Sigmoid colon (tissue), 7 donors: ENCODE measurements around the gene GRAMD4. TPM values are rescaled to one million over a fixed set of nuclear protein-coding genes. Genes with fewer than 3 reads are reported as not detected.
"Not testable (repeated sequence)": the region's sequence is repeated elsewhere in the genome, so short reads cannot be mapped to it uniquely, and the experiment has no call there.

ENCODE experiments used
- DNase-seq: peaks from one replicate; pipeline ENCODE4 v3.0.0-alpha.2; 2019
- H3K27ac ChIP-seq, 4 donors: fragments of 200-600 bp; sonication (generic); one replicate each; pipeline ENCODE4 v1.5.1; 2016 to 2019; ENCODE audit warnings: mild to moderate bottlenecking in 1 of 4
- H3K27me3 ChIP-seq, 3 donors: fragments of 200-600 bp; sonication (generic); one replicate each; pipeline ENCODE4 v1.5.1; 2019; ENCODE audit warnings: mild to moderate bottlenecking in 1 of 3
- H3K36me3 ChIP-seq, 4 donors: fragments of 200-600 bp; sonication (generic); one replicate each; pipeline ENCODE4 v1.5.1; 2016 to 2019
- H3K4me1 ChIP-seq, 4 donors: fragments of 200-600 bp; sonication (generic); one replicate each; pipeline ENCODE4 v1.5.1; 2017 to 2019
- H3K4me3 ChIP-seq, 4 donors: fragments of 200-600 bp; sonication (generic); one replicate each; pipeline ENCODE4 v1.5.1; 2017 to 2019; ENCODE audit warnings: mild to moderate bottlenecking in 2 of 4, moderate library complexity in 1 of 4
- H3K9me3 ChIP-seq, 4 donors: fragments of 200-600 bp in 3 of 4; sonication (generic) in 3 of 4; one replicate each; pipeline versions ENCODE4 v1.5.1 to v1.6.1; 2013 to 2019
- EP300 ChIP-seq, 4 donors: sonication (generic); formaldehyde crosslinking; IDR thresholded peaks; one replicate each; pipeline ENCODE4 v1.6.1; 2017; ENCODE audit warnings: antibody characterized with exemption in 4 of 4
- POLR2A ChIP-seq, 2 donors: fragments of 450-650 bp; IDR thresholded peaks; one replicate each; pipeline ENCODE4 v1.6.1; 2016; ENCODE audit warnings: antibody characterized with exemption in 2 of 2, mild to moderate bottlenecking in 2 of 2, moderate library complexity in 2 of 2
- POLR2AphosphoS5 ChIP-seq, 4 donors: sonication (generic); formaldehyde crosslinking; IDR thresholded peaks; one replicate each; pipeline ENCODE4 v1.6.1; 2017; ENCODE audit warnings: antibody characterized with exemption in 4 of 4
- WGBS, 2 donors: extraction: QIAGEN DNeasy Blood & Tissue Kit; methylation state at CpG; one replicate each; pipeline ENCODE4 v1.1.7; 2013; 5-methylcytosine and 5-hydroxymethylcytosine counted together
- intact Hi-C: fragments of 100-400 bp; cut with DNase I; formaldehyde crosslinking; loops from one replicate; pipeline ENCODE4 v1.15.1; 2023
- polyA plus RNA-seq, 3 donors: library from polyadenylated mRNA; stranded (reverse); fragments of 200-250 nt; gene quantifications; one replicate each; pipeline ENCODE4 v1.2.3, GENCODE V29; 2013
- total RNA-seq, 4 donors: library from RNA; depleted of rRNA; stranded (reverse); fragments of >200 nt; gene quantifications; one replicate each; pipeline ENCODE4 v1.1.0, GENCODE V29; 2016
- TF ChIP-seq, protein P1 (sequence below), 4 experiments: fragments of 450-650 bp in 3 of 4; fragments of 200-600 bp in 1 of 4; IDR thresholded peaks; one replicate each; pipeline ENCODE4 v1.5.1; 2016 to 2019; ENCODE audit warnings: antibody characterized with exemption in 4 of 4, mild to moderate bottlenecking in 3 of 4, moderate library complexity in 2 of 4
- donor health status: healthy with polysubstance abuse.
- donor health status: Bipolar disorder and iron deficiency.
- donor health status: healthy.

The GRAMD4 gene
- total and polyA plus RNA-seq, 7 donors = 11.6 to 57.2 (median 23.5) TPM

DNA sequence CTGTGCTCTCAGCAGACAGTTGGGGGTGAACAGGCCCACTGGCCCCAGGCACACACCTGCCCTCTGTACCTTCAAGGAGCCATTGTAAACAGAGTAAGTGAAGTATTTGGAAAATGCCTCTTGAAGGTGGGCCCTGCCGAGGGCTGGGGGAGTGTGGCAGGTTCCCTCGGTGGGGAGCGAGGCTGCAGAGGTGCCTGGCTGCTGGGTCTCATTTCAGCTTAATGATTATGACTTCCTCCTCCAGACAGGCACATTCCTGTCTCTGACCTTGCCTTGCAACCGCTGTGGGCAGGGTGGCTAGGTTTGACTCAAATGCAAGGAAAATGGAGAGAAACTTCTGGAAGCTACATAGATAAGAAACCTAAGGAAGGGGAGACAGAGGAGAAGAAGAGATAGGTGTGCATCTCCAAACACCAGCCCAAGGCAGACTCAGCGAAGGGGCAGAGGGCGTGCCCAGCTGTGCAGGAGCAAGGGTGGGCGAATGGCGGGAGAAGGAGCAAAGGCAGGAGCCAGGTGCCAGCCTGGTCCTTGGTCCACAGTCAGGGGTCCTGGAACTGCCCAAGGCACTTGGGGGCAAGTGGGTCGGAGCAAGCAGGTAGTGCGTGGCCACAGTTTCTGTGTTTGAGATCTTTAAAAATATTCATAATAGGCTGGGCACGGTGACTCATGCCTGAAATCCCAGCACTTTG is 14.0 kb downstream of the GRAMD4 start:
- intact Hi-C loops = no loop called here
- Histone ChIP-seq H3K9me3 (no peaks in the 10 kb centered on the region), H3K27me3 (no peaks in the 10 kb centered on the region), H3K4me3 (no peak overlapping the region), H3K27ac (no peak overlapping the region), H3K4me1 (peaks cover 0 to 17% (median 3%) of the 10 kb centered on the region in 4 donors), H3K36me3 (no peaks in the 10 kb centered on the region)
- TF ChIP-seq EP300 (IDR thresholded peaks at IDR 0.05) (no peak), POLR2AphosphoS5 (IDR thresholded peaks at IDR 0.05) (no peak), POLR2A (IDR thresholded peaks at IDR 0.05) (no peak)
- TF ChIP-seq, protein P1, sequence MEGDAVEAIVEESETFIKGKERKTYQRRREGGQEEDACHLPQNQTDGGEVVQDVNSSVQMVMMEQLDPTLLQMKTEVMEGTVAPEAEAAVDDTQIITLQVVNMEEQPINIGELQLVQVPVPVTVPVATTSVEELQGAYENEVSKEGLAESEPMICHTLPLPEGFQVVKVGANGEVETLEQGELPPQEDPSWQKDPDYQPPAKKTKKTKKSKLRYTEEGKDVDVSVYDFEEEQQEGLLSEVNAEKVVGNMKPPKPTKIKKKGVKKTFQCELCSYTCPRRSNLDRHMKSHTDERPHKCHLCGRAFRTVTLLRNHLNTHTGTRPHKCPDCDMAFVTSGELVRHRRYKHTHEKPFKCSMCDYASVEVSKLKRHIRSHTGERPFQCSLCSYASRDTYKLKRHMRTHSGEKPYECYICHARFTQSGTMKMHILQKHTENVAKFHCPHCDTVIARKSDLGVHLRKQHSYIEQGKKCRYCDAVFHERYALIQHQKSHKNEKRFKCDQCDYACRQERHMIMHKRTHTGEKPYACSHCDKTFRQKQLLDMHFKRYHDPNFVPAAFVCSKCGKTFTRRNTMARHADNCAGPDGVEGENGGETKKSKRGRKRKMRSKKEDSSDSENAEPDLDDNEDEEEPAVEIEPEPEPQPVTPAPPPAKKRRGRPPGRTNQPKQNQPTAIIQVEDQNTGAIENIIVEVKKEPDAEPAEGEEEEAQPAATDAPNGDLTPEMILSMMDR (IDR thresholded peaks at IDR 0.05) = no peak
- WGBS, 2 donors = 63 to 84% methylated on average over 11 of the region's 11 CpGs
- DNase-seq = no peak

DNA sequence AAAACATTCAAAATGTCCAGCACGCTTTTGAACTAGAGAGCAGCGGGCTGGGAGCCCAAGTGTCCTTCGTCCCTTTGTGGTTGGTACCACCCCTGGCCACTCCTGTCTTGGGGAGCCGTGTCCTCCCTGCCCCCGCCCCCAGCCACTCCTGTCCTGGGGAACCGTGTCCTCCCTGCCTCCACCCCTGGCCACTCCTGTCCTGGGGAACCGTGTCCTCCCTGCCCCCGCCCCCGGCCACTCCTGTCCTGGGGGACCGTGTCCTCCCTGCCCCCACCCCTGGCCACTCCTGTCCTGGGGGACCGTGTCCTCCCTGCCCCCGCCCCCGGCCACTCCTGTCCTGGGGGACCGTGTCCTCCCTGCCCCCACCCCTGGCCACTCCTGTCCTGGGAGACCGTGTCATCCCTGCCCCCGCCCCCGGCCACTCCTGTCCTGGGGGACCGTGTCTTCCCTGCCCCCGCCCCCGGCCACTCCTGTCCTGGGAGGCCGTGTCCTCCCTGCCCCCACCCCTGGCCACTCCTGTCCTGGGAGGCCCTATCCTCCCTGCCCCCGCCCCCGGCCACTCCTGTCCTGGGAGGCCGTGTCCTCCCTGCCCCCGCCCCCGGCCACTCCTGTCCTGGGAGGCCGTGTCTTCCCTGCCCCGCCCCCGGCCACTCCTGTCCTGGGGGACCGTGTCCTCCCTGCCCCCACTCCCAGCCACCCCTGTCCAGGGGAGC is 14.9 kb downstream of the GRAMD4 start:
- peaks cover 0 to 27% (median 10%) of the 10 kb centered on the region in 4 donors for H3K4me1 ChIP-seq
- H3K9me3 ChIP-seq, H3K4me3 ChIP-seq, DNase-seq, H3K36me3 ChIP-seq, intact Hi-C loops, H3K27ac ChIP-seq, H3K27me3 ChIP-seq: not testable (repeated sequence)
- WGBS, 2 donors = 28 to 65% methylated on average over 28 of the region's 30 CpGs

DNA sequence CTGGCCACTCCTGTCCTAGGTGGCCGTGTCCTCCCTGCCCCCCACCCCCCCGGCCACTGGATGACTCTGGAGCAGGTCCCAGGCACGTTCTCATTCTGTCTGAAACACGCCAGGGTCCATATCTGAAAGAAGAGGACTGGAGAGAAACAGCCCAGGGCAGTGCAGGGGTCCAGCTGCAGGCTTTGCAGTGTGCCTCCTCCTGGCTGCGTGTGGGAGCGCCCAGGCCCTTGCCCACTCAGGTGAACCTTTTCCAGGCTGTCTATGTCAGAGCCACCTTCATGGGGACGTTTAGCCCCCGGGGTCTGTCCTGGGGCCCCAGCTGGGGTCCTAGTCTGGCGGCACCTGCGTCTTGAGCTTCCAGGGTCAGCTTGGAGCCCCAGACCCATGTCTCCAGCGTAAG is 15.6 kb downstream of the GRAMD4 start:
- Histone ChIP-seq H3K27me3 (no peaks in the 10 kb centered on the region), H3K4me3 (no peak overlapping the region), H3K4me1 (peaks cover 0 to 33% (median 13%) of the 10 kb centered on the region in 4 donors), H3K36me3 (no peaks in the 10 kb centered on the region), H3K9me3 (no peaks in the 10 kb centered on the region), H3K27ac (peak overlapping the region in 1 of 4 donors; percentile 25)
- 78 to 87% methylated on average over 11 of the region's 11 CpGs for WGBS, 2 donors
- intact Hi-C loops = no loop called here
- no peak for DNase-seq
- TF ChIP-seq POLR2AphosphoS5 (IDR thresholded peaks at IDR 0.05) = no peak
- TF ChIP-seq, protein P1 (IDR thresholded peaks at IDR 0.05) = no peak
- no peak for TF ChIP-seq POLR2A (IDR thresholded peaks at IDR 0.05)
- TF ChIP-seq EP300 (IDR thresholded peaks at IDR 0.05) = no peak

DNA sequence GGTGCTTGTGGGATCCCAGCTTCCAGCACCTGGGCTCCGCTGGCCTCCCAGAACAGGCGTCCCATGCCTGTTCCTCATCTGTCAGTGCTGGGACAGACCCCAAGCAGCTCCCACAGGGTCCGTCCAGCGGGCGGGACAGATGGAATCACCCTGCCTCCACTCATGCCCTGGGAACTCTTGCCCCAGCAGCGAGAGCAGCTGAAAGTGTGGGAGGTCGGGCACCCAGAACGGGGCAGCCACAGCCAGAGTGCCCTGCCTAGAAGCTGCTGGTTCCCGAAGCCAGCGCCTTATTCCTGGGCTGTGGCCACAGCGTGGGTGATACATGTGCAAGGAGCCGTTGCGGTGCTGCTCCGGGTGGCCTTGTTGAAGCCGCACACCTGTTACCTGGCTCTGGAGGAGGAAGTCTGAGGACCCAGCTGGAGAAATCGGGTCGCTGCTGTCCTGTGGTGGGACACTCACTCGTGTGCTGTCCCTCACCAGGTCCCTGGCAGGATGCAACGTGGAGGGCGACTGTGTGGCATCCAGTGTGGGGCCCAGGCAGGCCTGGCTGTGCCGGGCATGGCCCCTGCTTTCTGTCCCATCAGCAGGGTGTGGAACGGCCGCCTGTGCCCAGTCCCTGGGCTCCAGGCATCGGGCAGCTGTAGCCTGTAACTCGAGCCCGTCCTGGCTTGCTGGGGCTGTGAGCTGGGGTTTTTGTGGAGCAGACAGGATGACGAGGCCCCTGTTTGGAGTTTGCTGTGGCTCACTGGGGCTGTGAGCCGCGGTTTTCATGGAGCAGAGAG is 16.2 kb downstream of the GRAMD4 start:
- no peak for DNase-seq
- TF ChIP-seq, protein P1 (IDR thresholded peaks at IDR 0.05) = no peak
- TF ChIP-seq POLR2A (IDR thresholded peaks at IDR 0.05) (no peak), EP300 (IDR thresholded peaks at IDR 0.05) (no peak), POLR2AphosphoS5 (IDR thresholded peaks at IDR 0.05) (no peak)
- no peaks in the 10 kb centered on the region for H3K27me3 ChIP-seq
- no peaks in the 10 kb centered on the region for H3K36me3 ChIP-seq
- no peak overlapping the region for H3K4me3 ChIP-seq
- H3K27ac ChIP-seq = peak overlapping the region in 1 of 4 donors; percentile 25
- WGBS, 2 donors = 90 to 92% methylated on average over 29 of the region's 29 CpGs
- intact Hi-C loops = no loop called here
- peaks cover 0 to 39% (median 18%) of the 10 kb centered on the region in 4 donors for H3K4me1 ChIP-seq
- H3K9me3 ChIP-seq = no peaks in the 10 kb centered on the region
